ENCODE results near the gene KPTN. TPM values are rescaled to one million over a fixed set of nuclear protein-coding genes. Genes with fewer than 3 reads are reported as not detected.

The KPTN gene
- total RNA-seq, 1 donor from 2014 or later, result 8.7 TPM

GRCh38 chr19:47435196-47435595 lies 48.8 kb downstream of the KPTN start:
- POLR2A ChIA-PET, result interaction anchor here (0.6 to 0.7 kb wide), 2 partner anchors 265 to 304 kb away, joined by 3 to 7 read pairs; no protein-coding TSS in a partner anchor
- peaks cover 2% of the 10 kb centered on the region for H3K9me3 Mint-ChIP-seq
- intact Hi-C loops (cut with micrococcal nuclease), result no loop called here
- no peak for ATAC-seq (ENCODE audit: low read depth)
- TF ChIP-seq CTCF (IDR thresholded peaks at IDR 0.05), result no peak
- peaks cover 7% of the 10 kb centered on the region for H3K4me1 Mint-ChIP-seq
- DNase-seq, result no peak
- peaks cover 63% of the 10 kb centered on the region for H3K27me3 Mint-ChIP-seq
- H3K36me3 Mint-ChIP-seq (ENCODE audit: low read depth), result no peaks in the 10 kb centered on the region
- CTCF ChIA-PET, result interaction anchor here (0.7 to 6.7 kb wide), 3 partner anchors 263 to 305 kb away, joined by 3 to 72 read pairs (median 47); no protein-coding TSS in a partner anchor
- no peak overlapping the region for H3K27ac Mint-ChIP-seq
- no peak overlapping the region for H3K4me3 Mint-ChIP-seq

- ChIA-PET POLR2A (interaction anchor here (0.7 kb wide), 1 partner anchor 289 kb away, joined by 4 read pairs; no protein-coding TSS in a partner anchor), CTCF (interaction anchor here (3.2 to 6.7 kb wide), 2 partner anchors 264 to 272 kb away, joined by 47 to 72 read pairs; no protein-coding TSS in a partner anchor)
- no peak for TF ChIP-seq CTCF (IDR thresholded peaks at IDR 0.05)
- intact Hi-C loops (cut with micrococcal nuclease), result no loop called here
- ATAC-seq (ENCODE audit: low read depth), result no peak
- no peak for DNase-seq
- no peaks in the 10 kb centered on the region for H3K36me3 Mint-ChIP-seq (ENCODE audit: low read depth)
- peaks cover 66% of the 10 kb centered on the region for H3K27me3 Mint-ChIP-seq
- no peak overlapping the region for H3K4me3 Mint-ChIP-seq
- peaks cover 2% of the 10 kb centered on the region for H3K9me3 Mint-ChIP-seq
- H3K27ac Mint-ChIP-seq, result no peak overlapping the region
- H3K4me1 Mint-ChIP-seq, result peaks cover 12% of the 10 kb centered on the region
Measured at GRCh38 chr19:47434088-47434487, 49.9 kb downstream of the KPTN start.

- ATAC-seq (ENCODE audit: low read depth) (no peak), DNase-seq (no peak)
- intact Hi-C loops (cut with micrococcal nuclease), result no loop called here
- Mint-ChIP-seq H3K9me3 (peaks cover 2% of the 10 kb centered on the region), H3K27ac (no peak overlapping the region), H3K27me3 (peaks cover 56% of the 10 kb centered on the region), H3K36me3 (ENCODE audit: low read depth) (no peaks in the 10 kb centered on the region), H3K4me3 (no peak overlapping the region), H3K4me1 (peaks cover 12% of the 10 kb centered on the region)
- POLR2A ChIA-PET, result no interaction called here
- TF ChIP-seq CTCF (IDR thresholded peaks at IDR 0.05), result no peak
- CTCF ChIA-PET, result interaction anchor here (0.7 to 6.7 kb wide), 4 partner anchors 82 to 273 kb away, joined by 3 to 72 read pairs (median 5); partner anchors contain the start of gene NAPA
Measured at GRCh38 chr19:47433121-47433520, 50.9 kb downstream of the KPTN start.

- no peak overlapping the region for H3K27ac Mint-ChIP-seq
- H3K4me3 Mint-ChIP-seq, result no peak overlapping the region
- peaks cover 12% of the 10 kb centered on the region for H3K4me1 Mint-ChIP-seq
- no peak for ATAC-seq (ENCODE audit: low read depth)
- peaks cover 52% of the 10 kb centered on the region for H3K27me3 Mint-ChIP-seq
- TF ChIP-seq CTCF (IDR thresholded peaks at IDR 0.05), result no peak
- intact Hi-C loops (cut with micrococcal nuclease), result no loop called here
- H3K9me3 Mint-ChIP-seq, result peaks cover 2% of the 10 kb centered on the region
- no peaks in the 10 kb centered on the region for H3K36me3 Mint-ChIP-seq (ENCODE audit: low read depth)
- ChIA-PET POLR2A (no interaction called here), CTCF (interaction anchor here (0.7 to 6.7 kb wide), 4 partner anchors 83 to 274 kb away, joined by 3 to 72 read pairs (median 5); partner anchors contain the start of gene NAPA)
- DNase-seq, result no peak
Measured at GRCh38 chr19:47432499-47432898, 51.5 kb downstream of the KPTN start.

- Mint-ChIP-seq H3K4me1 (peaks cover 12% of the 10 kb centered on the region), H3K27ac (no peak overlapping the region), H3K9me3 (peaks cover 2% of the 10 kb centered on the region), H3K4me3 (no peak overlapping the region), H3K36me3 (ENCODE audit: low read depth) (no peaks in the 10 kb centered on the region), H3K27me3 (peaks cover 50% of the 10 kb centered on the region)
- intact Hi-C loops (cut with micrococcal nuclease), result no loop called here
- ATAC-seq (ENCODE audit: low read depth), result no peak
- POLR2A ChIA-PET, result no interaction called here
- DNase-seq, result no peak
- no peak for TF ChIP-seq CTCF (IDR thresholded peaks at IDR 0.05)
- CTCF ChIA-PET, result interaction anchor here (0.9 to 1.9 kb wide), 2 partner anchors 83 to 266 kb away, joined by 3 to 6 read pairs; partner anchors contain the start of gene NAPA
Measured at GRCh38 chr19:47432091-47432490, 51.9 kb downstream of the KPTN start.

Data from activated B cell treated with CpG ODN at 0.5 μM for 24 hours (primary cell).